H54 (cell line): ENCODE measurements around the gene MAP3K4.
"Not testable (repeated sequence)": the region's sequence is repeated elsewhere in the genome, so short reads cannot be mapped to it uniquely, and the experiment has no call there.

ENCODE experiments used
- DNase-seq: peaks from one replicate; pipeline ENCODE4 v3.0.0; 2011; ENCODE audit warnings: low spot score, mixed read lengths; ENCODE audit not compliant: insufficient read length
- FAIRE-seq: peaks from 3 replicates; lab custom pipeline; 2011; peaks lifted over from hg19 to GRCh38; lab: Jason Lieb, UNC
- POLR2A ChIP-seq: IDR thresholded peaks from 2 replicates; pipeline ENCODE4 v1.6.1; 2011; ENCODE audit warnings: low read depth, mild to moderate bottlenecking, low read length

Gene MAP3K4

GRCh38 chr6:161107779-161108730 lies 116.5 kb downstream of the MAP3K4 start:
- FAIRE-seq = no peak
- TF ChIP-seq POLR2A = no peak
- DNase-seq = no peak

- TF ChIP-seq POLR2A = no peak
- DNase-seq (no peak), FAIRE-seq (no peak)
These were observed 117.3 kb downstream of the MAP3K4 start for GRCh38 chr6:161108916-161109315.

GRCh38 chr6:161109366-161109765 lies 117.8 kb downstream of the MAP3K4 start:
- DNase-seq (no peak), FAIRE-seq (no peak)
- TF ChIP-seq POLR2A = no peak

- FAIRE-seq (no peak), DNase-seq (no peak)
- no peak for TF ChIP-seq POLR2A
These were observed 118.6 kb downstream of the MAP3K4 start for GRCh38 chr6:161110028-161110779.

GRCh38 chr6:161111261-161111660 lies 119.7 kb downstream of the MAP3K4 start:
- no peak for TF ChIP-seq POLR2A
- no peak for FAIRE-seq
- DNase-seq = no peak

DNA sequence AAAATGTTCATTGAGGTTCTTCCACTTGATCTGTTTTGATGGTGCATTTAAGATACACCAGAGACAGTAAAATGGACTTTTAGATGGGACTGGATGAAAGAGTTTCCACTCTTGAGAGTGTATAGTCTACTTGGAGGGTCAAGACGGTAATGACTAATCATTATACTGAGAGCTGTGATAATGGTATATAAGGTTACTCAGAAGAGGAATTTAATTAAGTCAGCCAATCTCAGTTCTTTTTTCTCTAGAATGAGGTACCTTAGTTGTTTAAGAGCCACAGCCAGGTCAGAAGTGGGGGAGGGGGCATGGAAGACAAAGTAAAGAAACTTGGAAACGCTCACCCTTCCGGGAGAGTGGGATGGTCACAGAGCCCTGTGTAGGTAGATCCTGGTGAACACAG lies 123.9 kb downstream of the MAP3K4 start:
- FAIRE-seq (no peak), DNase-seq (no peak)
- no peak for TF ChIP-seq POLR2A

GRCh38 chr6:161116554-161116953 lies 125.0 kb downstream of the MAP3K4 start:
- TF ChIP-seq POLR2A = no peak
- FAIRE-seq (no peak), DNase-seq (no peak)

DNA sequence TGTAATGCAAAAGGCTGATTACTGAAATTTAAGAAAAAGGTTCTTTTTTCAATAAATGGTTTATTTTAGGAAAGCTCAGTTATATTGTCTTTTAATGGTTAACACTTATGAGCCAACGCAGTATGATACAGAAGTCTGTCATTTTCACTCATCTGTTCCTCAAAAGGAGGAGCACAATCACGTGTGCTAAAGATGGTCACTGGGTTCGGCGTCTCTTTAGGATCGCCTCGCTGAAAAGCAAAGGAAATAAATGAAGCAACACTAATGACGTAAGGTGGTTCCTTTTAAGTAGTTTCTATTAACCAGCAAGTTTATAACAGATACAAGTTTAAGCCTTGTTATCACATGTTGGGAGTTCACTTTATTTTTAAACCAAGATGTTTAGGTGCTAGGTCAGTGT lies 125.7 kb downstream of the MAP3K4 start:
- FAIRE-seq (no peak), DNase-seq (no peak)
- TF ChIP-seq POLR2A = no peak

DNA sequence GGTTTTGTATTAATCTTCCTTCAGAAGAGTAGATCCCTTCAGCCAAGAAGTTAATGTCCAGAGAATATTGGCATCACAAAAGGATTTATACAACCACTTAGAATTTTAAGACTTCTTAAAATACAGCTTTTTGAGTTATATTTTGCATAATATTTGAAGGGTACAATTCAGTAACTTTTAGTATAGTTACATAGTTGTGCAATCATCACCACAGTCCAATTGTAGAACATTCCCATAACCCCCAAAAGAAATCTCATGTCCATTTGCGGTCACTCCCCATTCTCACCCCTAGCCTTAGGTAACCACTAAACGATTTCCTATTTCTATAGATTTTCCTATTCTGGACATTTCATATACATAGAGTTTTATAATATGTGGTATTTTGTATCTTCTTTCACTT lies 126.4 kb downstream of the MAP3K4 start:
- no peak for FAIRE-seq
- DNase-seq = no peak
- TF ChIP-seq POLR2A = no peak

GRCh38 chr6:161123319-161123718 lies 131.8 kb downstream of the MAP3K4 start:
- not testable (repeated sequence) for FAIRE-seq, DNase-seq

DNA sequence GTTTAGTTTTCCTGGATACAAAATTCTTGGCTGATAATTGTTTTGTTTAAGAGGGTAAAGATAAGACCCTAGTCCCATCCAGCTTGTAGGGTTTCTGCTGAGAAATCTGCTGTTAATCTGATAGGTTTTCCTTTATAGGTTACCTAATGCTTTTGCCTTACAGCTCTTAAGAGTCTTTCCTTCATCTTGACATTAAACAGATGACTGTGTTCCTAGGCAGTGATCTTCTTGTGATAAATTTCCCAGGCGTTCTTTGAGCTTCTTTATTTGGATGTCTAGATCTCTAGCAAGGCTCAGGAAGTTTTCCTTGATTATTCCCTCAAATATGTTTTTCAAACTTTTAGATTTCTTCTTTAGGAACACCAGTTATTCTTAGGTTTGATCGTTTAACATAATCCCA lies 134.0 kb downstream of the MAP3K4 start:
- no peak for FAIRE-seq
- no peak for TF ChIP-seq POLR2A
- DNase-seq = no peak

GRCh38 chr6:161127071-161127740 lies 135.6 kb downstream of the MAP3K4 start:
- no peak for TF ChIP-seq POLR2A
- DNase-seq (no peak), FAIRE-seq (no peak)

DNA sequence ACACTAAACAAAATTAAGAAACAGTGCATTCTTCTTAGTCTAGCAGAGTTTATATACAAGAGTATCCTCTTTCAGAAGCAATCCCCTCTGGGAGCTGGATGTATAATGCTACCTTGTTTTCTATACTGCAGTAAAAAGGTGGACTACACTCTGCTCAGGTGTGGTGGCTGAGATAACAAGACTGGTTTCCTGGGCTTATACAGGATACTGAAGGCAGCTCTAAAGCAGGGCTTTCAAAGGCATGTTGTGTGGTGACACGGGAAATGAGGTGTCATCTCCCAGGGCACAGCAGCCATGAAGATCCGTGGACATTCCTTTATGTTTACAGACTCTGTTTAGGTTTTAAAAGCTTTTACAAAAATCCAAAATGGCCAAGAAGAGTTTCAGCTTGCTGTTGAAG lies 136.7 kb downstream of the MAP3K4 start:
- FAIRE-seq = no peak
- no peak for DNase-seq
- no peak for TF ChIP-seq POLR2A

DNA sequence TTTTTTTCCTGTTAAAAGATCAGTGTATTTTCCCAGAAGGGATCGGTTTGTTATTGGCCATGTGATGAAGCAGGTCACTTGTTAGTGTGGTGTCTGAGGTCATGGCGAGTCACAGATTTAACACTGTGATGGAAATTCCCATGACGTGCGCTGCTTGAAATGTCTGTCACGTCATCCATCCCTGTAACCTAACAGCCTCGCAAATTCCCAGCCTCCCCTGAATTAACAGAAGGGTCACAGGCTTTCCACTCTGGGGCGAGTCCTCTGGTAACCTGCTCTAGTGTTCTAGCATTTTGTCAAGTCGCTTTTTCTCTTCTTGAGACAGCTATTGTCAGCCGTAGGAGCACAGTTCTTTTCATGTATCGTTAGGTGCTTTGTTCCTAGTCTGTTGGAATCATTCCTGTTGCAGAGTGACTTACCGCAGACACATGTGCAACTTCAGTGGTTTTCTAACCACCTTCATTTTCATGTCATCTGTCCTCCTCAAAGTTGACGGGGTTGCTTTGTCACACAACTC lies 137.2 kb downstream of the MAP3K4 start:
- no peak for TF ChIP-seq POLR2A
- no peak for FAIRE-seq

More for the DNA sequence above, 137.2 kb downstream of the MAP3K4 start:
- no peak for DNase-seq
